RWPE1 (cell line): ENCODE results near the gene CCDC24.

Experiments used
- CTCF ChIA-PET: fragments of 350-600 bp; sonication (Branson Sonifier 250); formaldehyde crosslinking; extraction: SDS; loops from one replicate; lab custom pipeline; 2021; lab: Yijun Ruan, JAX
- POLR2A ChIA-PET: fragments of 400-600 bp; formaldehyde crosslinking; extraction: SDS; loops from one replicate; lab custom pipeline; 2020; ENCODE audit warnings: antibody characterized with exemption; ENCODE audit not compliant: low non-redundant PET; lab: Yijun Ruan, JAX
- DNase-seq: peaks from one replicate; pipeline ENCODE4 v3.0.0; 2012; ENCODE audit warnings: low spot score
- H3K27ac ChIP-seq: fragments of 450-650 bp; 2 replicates; pipeline ENCODE4 v1.5.1; 2017
- TF ChIP-seq, protein P1 (sequence below): fragments of 450-650 bp; conservative IDR thresholded peaks from 2 replicates; pipeline ENCODE4 v1.5.1; 2017; ENCODE audit warnings: low read depth, mild to moderate bottlenecking

The CCDC24 gene

GRCh38 chr1:44040418-44040817, 49.0 kb downstream of the CCDC24 start:
- ChIA-PET POLR2A (no interaction called here), CTCF (no interaction called here)
- TF ChIP-seq, protein P1, sequence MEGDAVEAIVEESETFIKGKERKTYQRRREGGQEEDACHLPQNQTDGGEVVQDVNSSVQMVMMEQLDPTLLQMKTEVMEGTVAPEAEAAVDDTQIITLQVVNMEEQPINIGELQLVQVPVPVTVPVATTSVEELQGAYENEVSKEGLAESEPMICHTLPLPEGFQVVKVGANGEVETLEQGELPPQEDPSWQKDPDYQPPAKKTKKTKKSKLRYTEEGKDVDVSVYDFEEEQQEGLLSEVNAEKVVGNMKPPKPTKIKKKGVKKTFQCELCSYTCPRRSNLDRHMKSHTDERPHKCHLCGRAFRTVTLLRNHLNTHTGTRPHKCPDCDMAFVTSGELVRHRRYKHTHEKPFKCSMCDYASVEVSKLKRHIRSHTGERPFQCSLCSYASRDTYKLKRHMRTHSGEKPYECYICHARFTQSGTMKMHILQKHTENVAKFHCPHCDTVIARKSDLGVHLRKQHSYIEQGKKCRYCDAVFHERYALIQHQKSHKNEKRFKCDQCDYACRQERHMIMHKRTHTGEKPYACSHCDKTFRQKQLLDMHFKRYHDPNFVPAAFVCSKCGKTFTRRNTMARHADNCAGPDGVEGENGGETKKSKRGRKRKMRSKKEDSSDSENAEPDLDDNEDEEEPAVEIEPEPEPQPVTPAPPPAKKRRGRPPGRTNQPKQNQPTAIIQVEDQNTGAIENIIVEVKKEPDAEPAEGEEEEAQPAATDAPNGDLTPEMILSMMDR: no peak
- no peak for DNase-seq
- no peak overlapping the region for H3K27ac ChIP-seq

GRCh38 chr1:44040846-44041245, 49.4 kb downstream of the CCDC24 start:
- POLR2A ChIA-PET: no interaction called here
- H3K27ac ChIP-seq: no peak overlapping the region
- TF ChIP-seq, protein P1: no peak
- no peak for DNase-seq
- CTCF ChIA-PET: no interaction called here

DNA sequence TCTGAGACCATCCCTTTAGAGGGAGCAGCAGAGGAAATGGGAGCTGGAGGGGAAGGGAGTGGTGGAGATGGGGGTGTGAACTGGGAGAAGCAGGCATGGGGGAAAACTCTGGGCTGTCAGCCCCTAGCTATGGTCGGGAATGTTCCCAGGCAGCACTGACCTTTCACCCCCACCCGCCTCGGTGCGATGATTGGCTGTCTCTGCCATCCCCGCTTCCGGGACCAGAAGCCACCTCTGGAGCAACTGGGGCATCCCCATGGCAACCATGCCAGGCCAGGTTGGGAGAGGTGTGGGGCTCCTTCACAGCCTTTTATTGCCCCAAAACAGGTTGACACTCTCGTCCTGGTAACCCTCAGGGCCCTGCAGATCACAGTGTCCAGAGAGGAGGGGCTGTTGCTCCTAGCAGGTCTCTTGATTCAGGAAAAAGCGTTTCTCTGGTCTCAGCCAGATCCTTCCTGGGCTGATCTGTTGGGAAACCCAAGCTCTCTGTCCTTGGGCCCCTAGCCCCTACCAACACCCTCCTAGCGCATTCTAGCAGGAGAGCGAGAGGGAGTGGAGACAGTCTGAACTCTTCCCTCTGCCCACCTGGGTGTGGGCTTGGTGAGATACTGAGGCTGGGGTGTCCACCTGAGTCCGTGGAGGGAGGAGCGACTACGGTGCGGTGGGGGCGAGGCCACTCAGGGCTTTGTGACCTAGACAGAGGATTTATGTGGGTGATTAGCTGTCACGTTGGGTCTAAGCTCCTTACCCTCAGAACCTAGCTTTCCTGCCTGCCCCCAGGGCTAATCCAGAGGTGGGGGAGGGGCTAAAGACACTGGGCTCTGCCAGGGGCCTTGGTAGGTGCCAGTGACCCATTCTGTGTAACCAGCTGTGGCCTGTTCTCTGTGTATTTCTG, 52.0 kb downstream of the CCDC24 start:
- no peak for DNase-seq
- ChIA-PET CTCF (interaction anchor here (0.6 to 2.3 kb wide), 2 partner anchors 38 to 156 kb away, joined by 3 to 12 read pairs; no protein-coding TSS in a partner anchor), POLR2A (no interaction called here)
- TF ChIP-seq, protein P1: no peak
- H3K27ac ChIP-seq: no peak overlapping the region

- no peak overlapping the region for H3K27ac ChIP-seq
- TF ChIP-seq, protein P1: no peak
- POLR2A ChIA-PET: no interaction called here
- CTCF ChIA-PET: interaction anchor here (0.6 to 2.3 kb wide), 2 partner anchors 8 to 39 kb away, joined by 4 to 12 read pairs; no protein-coding TSS in a partner anchor
- DNase-seq: no peak
Measured at GRCh38 chr1:44044071-44044801, 52.8 kb downstream of the CCDC24 start.

DNA sequence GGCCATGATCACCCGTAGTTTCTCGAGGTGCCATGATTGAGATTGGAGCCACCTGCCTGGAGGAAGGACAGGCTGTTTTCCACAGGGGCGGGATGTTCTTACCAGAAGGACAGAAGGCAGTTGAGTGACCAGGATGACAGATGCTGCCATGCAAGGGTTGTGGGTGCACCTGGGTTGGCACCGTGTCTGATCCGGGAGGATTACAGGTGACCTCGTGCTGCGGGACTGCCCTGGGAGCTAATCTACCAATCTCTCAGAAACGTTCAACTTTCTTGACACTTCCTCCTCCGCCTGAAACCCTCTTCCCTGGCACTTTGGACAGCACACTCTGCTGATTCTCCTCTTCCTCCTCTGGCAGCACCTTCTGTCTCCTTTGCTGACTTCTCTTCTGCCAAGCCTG, 53.7 kb downstream of the CCDC24 start:
- TF ChIP-seq, protein P1: no peak
- CTCF ChIA-PET: interaction anchor here (0.6 kb wide), 1 partner anchor 8 kb away, joined by 4 read pairs; no protein-coding TSS in a partner anchor
- no peak overlapping the region for H3K27ac ChIP-seq
- DNase-seq: no peak
- POLR2A ChIA-PET: no interaction called here
